GM19240 (cell line): ENCODE data around the gene PCGF6.
"Not testable (repeated sequence)": the region's sequence is repeated elsewhere in the genome, so short reads cannot be mapped to it uniquely, and the experiment has no call there.

ENCODE experiments used
- DNase-seq: peaks from one replicate; pipeline ENCODE4 v3.0.0; 2011; ENCODE audit warnings: low spot score; ENCODE audit not compliant: insufficient read length

Gene PCGF6

DNA sequence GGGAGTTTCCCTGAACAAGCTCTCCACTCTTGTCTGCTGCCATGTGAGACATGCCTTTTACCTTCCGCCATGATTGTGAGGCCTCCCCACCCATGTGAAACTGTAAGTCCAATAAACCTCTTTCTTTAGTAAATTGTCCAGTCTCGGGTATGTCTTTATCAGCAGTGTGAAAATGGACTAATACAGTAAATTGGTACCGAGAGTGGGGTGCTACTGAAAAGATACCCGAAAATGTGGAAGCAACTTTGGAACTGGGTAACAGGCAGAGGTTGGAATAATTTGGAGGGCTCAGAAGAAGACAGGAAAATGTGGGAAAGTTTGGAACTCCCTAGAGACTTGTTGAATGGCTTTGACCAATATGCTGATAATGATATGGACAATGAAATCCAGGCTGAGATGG lies 92.0 kb downstream of the PCGF6 start:
- DNase-seq, result not testable (repeated sequence)

DNA sequence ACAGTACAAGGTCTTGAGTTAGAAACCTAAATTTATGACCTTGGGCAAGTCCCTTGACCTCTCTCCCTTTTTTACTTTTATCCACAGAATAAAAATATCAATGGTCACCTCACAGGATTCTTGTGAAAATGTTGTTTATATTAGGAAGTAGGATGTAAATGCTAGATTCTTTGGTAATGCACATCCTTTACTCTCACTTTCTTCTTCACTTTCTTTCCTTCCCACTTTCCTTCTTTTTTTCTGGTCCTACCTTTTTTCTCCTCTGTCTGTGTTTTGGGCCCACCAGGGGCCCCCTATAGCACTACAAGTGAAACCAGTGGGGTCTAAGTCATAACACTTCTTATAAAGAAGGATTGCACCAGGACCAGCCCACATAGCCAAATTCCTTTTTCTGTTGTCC lies 93.1 kb downstream of the PCGF6 start:
- no peak for DNase-seq

DNA sequence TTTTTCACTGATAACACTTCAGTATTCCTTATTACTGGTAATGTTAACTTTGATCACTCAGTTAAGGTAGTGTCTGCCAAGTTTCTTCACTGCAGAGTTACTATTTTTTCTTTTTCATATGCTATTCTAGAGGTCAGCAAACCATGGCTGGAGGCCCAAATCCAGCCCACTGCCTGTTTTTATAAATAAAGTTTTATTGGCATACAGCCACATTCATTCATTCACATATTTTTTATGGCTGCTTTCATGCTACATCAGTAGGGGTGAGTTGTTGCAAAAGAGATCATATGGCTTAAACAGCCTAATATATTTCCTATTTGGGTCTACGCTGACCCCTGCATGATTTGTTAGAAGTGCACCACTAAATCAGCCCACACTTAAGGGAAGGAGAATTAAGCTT lies 94.3 kb downstream of the PCGF6 start:
- no peak for DNase-seq

DNA sequence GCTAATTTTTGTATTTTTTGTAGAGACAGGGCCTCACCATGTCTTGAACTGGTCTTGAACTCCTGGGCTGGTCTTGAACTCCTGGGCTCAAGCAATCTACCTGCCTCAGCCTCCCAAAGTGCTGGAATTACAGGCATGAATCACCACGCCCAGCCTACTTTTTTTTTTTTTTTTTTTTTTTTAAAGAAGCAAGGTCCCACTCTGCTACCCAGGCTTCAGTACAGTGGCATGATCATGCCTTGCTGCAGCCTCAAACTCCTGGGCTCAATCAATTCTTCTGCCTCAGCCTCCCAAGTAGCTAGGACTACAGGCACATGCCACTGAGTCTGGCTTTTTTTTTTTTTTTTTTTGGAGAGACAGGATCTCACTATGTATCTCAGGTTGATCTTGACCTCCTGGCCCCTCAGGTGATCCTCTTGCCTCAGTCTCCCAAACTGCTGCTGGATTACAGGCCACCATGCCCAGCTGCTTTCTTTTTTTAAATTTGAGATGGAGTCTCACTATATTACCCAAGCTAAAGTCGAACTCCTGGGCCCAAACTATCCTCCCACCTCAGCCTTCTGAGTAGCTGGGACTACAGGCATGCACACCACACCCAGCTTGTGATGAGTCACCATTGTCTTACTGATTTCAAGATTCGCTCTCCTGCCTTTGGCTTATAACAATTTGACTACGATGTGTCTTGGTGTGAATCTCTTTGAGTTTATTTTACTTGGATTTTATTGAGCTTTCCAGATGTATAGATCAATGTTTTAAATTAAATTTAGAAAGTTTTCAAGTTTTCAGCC lies 96.2 kb downstream of the PCGF6 start:
- no peak for DNase-seq

DNA sequence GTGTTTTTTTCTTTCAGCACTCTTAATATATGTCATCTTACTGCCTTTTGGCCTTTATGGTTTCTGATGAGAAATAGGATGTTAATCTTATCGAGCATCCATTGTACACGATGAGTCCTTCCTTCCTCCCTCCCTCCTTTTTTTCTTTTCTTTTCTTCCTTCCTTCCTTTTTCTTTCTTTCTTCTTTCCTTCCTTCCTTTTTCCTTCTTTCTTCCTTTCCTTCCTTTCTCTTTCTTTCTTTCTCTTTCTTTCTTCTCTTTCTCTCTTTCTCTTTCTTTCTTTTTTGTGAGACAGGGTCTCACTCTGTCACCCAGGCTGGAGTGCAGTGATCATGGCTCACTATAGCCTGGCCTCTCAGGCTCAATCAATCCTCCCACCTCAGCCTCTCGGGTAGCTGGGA lies 96.8 kb downstream of the PCGF6 start:
- no peak for DNase-seq
